Measurements from ENCODE around the gene LRRC23.

Gene LRRC23

DNA sequence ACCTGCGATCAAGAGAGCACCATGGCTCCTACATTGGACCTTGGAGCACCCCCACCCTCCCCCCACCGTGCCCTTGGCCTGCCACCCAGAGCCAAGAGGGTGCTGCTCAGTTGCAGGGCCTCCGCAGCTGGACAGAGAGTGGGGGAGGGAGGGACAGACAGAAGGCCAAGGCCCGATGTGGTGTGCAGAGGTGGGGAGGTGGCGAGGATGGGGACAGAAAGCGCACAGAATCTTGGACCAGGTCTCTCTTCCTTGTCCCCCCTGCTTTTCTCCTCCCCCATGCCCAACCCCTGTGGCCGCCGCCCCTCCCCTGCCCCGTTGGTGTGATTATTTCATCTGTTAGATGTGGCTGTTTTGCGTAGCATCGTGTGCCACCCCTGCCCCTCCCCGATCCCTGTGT lies 37.2 kb downstream of the LRRC23 start:
- Mint-ChIP-seq H3K36me3 (ENCODE audit: low read depth) (peaks cover 29% of the 10 kb centered on the region), H3K9me3 (no peaks in the 10 kb centered on the region), H3K27me3 (ENCODE audit: low read depth) (no peaks in the 10 kb centered on the region), H3K4me3 (no peak overlapping the region), H3K4me1 (peaks cover 50% of the 10 kb centered on the region), H3K27ac (peak overlapping the region in 2 of 3 experiments; percentile 99 to 100)
- TF ChIP-seq, protein P1, sequence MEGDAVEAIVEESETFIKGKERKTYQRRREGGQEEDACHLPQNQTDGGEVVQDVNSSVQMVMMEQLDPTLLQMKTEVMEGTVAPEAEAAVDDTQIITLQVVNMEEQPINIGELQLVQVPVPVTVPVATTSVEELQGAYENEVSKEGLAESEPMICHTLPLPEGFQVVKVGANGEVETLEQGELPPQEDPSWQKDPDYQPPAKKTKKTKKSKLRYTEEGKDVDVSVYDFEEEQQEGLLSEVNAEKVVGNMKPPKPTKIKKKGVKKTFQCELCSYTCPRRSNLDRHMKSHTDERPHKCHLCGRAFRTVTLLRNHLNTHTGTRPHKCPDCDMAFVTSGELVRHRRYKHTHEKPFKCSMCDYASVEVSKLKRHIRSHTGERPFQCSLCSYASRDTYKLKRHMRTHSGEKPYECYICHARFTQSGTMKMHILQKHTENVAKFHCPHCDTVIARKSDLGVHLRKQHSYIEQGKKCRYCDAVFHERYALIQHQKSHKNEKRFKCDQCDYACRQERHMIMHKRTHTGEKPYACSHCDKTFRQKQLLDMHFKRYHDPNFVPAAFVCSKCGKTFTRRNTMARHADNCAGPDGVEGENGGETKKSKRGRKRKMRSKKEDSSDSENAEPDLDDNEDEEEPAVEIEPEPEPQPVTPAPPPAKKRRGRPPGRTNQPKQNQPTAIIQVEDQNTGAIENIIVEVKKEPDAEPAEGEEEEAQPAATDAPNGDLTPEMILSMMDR (IDR thresholded peaks at IDR 0.05; ENCODE audit: unreplicated experiment in 3 of 3): no peak

DNA sequence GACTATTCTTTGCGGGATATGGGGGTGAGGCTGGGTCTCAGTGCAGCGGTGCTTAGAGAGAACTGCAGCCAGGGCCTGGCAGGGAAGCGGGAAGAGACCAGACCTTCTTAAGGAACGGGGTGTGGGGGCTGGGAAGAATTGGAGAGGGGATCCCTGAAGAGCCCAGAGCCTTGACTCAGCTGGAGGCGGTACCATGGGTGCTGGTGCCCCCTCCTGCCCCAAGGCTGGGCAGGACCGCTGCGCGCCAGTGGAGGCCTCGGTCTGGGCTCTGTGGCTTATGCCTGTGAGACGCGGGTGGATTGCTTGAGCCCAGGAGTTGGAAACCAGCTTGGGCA lies 37.7 kb downstream of the LRRC23 start:
- peaks cover 28% of the 10 kb centered on the region for H3K36me3 Mint-ChIP-seq (ENCODE audit: low read depth)
- H3K27me3 Mint-ChIP-seq (ENCODE audit: low read depth): no peaks in the 10 kb centered on the region
- no peaks in the 10 kb centered on the region for H3K9me3 Mint-ChIP-seq
- H3K4me3 Mint-ChIP-seq: peak overlapping the region; percentile 53 to 92 (median 61)
- H3K27ac Mint-ChIP-seq: peak overlapping the region; percentile 99 to 100 (median 100)
- H3K4me1 Mint-ChIP-seq: peaks cover 55% of the 10 kb centered on the region
- TF ChIP-seq, protein P1 (IDR thresholded peaks at IDR 0.05; ENCODE audit: unreplicated experiment in 3 of 3): no peak

GRCh38 chr12:6943389-6943721 lies 38.7 kb downstream of the LRRC23 start:
- TF ChIP-seq, protein P1 (IDR thresholded peaks at IDR 0.05; ENCODE audit: unreplicated experiment in 3 of 3): no peak
- Mint-ChIP-seq H3K4me3 (peak overlapping the region; percentile 89 to 95 (median 92)), H3K27ac (peak overlapping the region; percentile 99 to 100 (median 100)), H3K4me1 (peaks cover 49% of the 10 kb centered on the region), H3K9me3 (no peaks in the 10 kb centered on the region), H3K36me3 (ENCODE audit: low read depth) (peaks cover 24% of the 10 kb centered on the region), H3K27me3 (ENCODE audit: low read depth) (peaks cover 3% of the 10 kb centered on the region)

DNA sequence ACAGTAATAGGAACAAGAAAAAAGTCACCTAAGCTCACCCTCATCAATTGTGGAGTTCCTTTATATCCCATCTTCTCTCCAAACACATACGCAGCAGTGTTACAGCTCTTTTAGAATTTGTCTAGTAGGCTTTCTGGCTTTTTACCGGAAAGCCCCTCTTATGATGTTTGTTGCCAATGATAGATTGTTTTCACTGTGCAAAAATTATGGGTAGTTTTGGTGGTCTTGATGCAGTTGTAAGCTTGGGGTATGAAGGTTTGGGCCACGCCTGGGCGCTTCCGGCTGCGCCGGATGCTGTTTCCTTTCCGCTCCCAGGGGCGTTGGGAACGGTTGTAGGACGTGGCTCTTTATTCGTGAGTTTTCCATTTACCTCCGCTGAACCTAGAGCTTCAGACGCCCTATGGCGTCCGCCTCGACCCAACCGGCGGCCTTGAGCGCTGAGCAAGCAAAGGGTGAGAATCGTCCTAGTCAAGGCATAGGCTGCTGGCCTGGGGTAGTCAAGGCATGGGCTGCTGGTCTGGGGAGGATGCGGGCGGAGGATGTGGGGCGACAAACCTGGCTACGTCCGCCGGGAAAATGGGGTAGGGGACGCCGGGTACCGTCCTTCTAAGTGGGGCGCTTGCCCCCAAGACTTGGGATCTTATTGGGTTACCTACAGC lies 39.2 kb downstream of the LRRC23 start, which contains the start of the genes C12orf57 and RNU7-1:
Gene C12orf57 (plus strand): TSS at position 301 of the 659 bp plus-strand sequence. CDS start 100 bp downstream, at position 401.
Gene RNU7-1 (plus strand): TSS at position 95 of the 659 bp plus-strand sequence.
- peaks cover 4% of the 10 kb centered on the region for H3K27me3 Mint-ChIP-seq (ENCODE audit: low read depth)
- H3K36me3 Mint-ChIP-seq (ENCODE audit: low read depth): peaks cover 24% of the 10 kb centered on the region
- H3K4me1 Mint-ChIP-seq: peaks cover 49% of the 10 kb centered on the region
- peak within 1 kb of the TSS; percentile 99 to 100 (median 100) for H3K27ac Mint-ChIP-seq
- TF ChIP-seq, protein P1 (IDR thresholded peaks at IDR 0.05; ENCODE audit: unreplicated experiment in 3 of 3): no peak
- H3K4me3 Mint-ChIP-seq: peak within 1 kb of the TSS; percentile 89 to 95 (median 92)
- no peaks in the 10 kb centered on the region for H3K9me3 Mint-ChIP-seq

DNA sequence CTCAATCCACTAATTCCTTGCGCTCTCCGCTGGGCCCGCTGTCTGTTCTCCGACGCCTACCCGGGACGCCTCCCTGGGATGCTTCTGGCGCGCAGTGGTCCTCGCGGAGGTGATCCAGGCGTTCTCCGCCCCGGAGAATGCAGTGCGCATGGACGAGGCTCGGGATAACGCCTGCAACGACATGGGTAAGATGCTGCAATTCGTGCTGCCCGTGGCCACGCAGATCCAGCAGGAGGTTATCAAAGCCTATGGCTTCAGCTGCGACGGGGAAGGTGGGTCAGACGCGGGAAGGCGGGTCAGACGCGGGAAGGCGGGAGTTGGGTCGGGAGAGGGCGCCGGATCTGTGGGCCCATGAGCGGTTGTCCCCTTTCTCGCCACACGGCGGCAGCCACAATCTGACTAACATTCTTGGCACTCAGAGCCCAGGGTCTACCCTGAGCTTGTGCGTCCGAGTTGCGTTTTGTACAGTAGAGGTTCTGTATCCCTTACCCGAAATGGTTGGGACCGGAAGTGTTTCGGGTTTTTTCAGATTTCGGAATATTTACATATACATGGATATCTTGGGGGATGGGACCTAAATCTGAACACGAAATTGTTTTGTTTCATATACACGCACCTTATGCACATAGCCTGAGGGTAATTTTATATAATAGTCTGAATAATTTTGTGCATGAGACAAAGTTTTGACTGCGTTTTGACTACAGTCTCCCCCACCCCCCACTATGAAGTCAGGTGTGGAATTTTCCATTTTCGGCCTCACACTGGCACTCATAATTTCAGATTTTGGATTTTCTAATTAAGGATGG lies 40.0 kb downstream of the LRRC23 start:
- Mint-ChIP-seq H3K4me3 (peak overlapping the region; percentile 89 to 95 (median 92)), H3K27ac (peak overlapping the region; percentile 99 to 100 (median 100)), H3K9me3 (no peaks in the 10 kb centered on the region), H3K27me3 (ENCODE audit: low read depth) (peaks cover 4% of the 10 kb centered on the region), H3K36me3 (ENCODE audit: low read depth) (peaks cover 17% of the 10 kb centered on the region), H3K4me1 (peaks cover 42% of the 10 kb centered on the region)
- TF ChIP-seq, protein P1 (IDR thresholded peaks at IDR 0.05; ENCODE audit: unreplicated experiment in 3 of 3): peak; percentile 78 to 86 (median 81)

Measured in nephron (organoid).